ENCODE measurements around the gene COL4A4. TPM values are rescaled to one million over a fixed set of nuclear protein-coding genes. Genes with fewer than 3 reads are reported as not detected.

The COL4A4 gene
- total and polyA plus RNA-seq, 3 experiments from 2014 or later: 0.08 TPM; not detected in 2

GRCh38 chr2:227146456-227146855 is 17.5 kb downstream of the COL4A4 start:
- H3K27ac Mint-ChIP-seq: no peak overlapping the region
- peaks cover 1 to 6% of the 10 kb centered on the region in 2 donors for H3K27me3 Mint-ChIP-seq
- Histone ChIP-seq H3K27me3 (ENCODE audit: insufficient read depth, low read length, poor library complexity, severe bottlenecking) (no peaks in the 10 kb centered on the region), H3K4me3 (ENCODE audit: low read length) (no peak overlapping the region), H3K36me3 (ENCODE audit: insufficient read depth, low read length) (no peaks in the 10 kb centered on the region), H3K4me1 (ENCODE audit: insufficient read depth, low read length) (no peaks in the 10 kb centered on the region), H3K27ac (ENCODE audit: low read depth, low read length) (no peak overlapping the region), H3K9me3 (ENCODE audit: low read length) (no peaks in the 10 kb centered on the region)
- no peak overlapping the region for H3K4me3 Mint-ChIP-seq
- ChIA-PET CTCF (no interaction called here), POLR2A (no interaction called here)
- no peaks in the 10 kb centered on the region for H3K4me1 Mint-ChIP-seq
- peaks cover 0 to 12% (median 3%) of the 10 kb centered on the region in 5 donors for H3K9me3 Mint-ChIP-seq
- no peak for DNase-seq
- H3K36me3 Mint-ChIP-seq: no peaks in the 10 kb centered on the region

GRCh38 chr2:227143895-227144294 is 20.1 kb downstream of the COL4A4 start:
- no peaks in the 10 kb centered on the region for H3K9me3 ChIP-seq (ENCODE audit: low read length)
- CTCF ChIA-PET: no interaction called here
- no peaks in the 10 kb centered on the region for H3K36me3 ChIP-seq (ENCODE audit: insufficient read depth, low read length)
- POLR2A ChIA-PET: no interaction called here
- H3K27me3 Mint-ChIP-seq: peaks cover 2 to 11% of the 10 kb centered on the region in 2 donors
- H3K27me3 ChIP-seq (ENCODE audit: insufficient read depth, low read length, poor library complexity, severe bottlenecking): no peaks in the 10 kb centered on the region
- H3K4me1 Mint-ChIP-seq: no peaks in the 10 kb centered on the region
- H3K4me1 ChIP-seq (ENCODE audit: insufficient read depth, low read length): no peaks in the 10 kb centered on the region
- no peak overlapping the region for H3K4me3 ChIP-seq (ENCODE audit: low read length)
- H3K4me3 Mint-ChIP-seq: no peak overlapping the region
- H3K9me3 Mint-ChIP-seq: peaks cover 0 to 8% (median 3%) of the 10 kb centered on the region in 5 donors
- H3K27ac ChIP-seq (ENCODE audit: low read depth, low read length): no peak overlapping the region
- no peak for DNase-seq
- no peak overlapping the region for H3K27ac Mint-ChIP-seq
- no peaks in the 10 kb centered on the region for H3K36me3 Mint-ChIP-seq

DNA sequence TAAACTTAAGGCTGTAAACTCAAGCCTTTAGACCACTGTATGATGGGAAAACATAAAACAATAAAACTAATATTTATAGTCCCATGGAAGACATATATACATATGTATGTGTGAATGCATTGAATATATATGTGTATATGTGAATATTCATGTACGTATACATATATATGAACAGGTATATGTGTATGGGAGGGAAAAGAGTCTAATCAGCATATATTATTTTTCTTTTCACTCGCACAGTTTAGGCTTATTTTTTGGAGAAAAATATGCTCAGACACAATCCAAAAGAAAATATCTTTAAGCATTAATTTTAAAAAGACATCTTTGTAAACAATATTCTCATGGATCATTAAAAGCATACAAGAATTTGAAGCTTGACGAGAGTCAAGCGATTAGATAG is 22.7 kb downstream of the COL4A4 start:
- H3K27ac ChIP-seq (ENCODE audit: low read depth, low read length): no peak overlapping the region
- no peaks in the 10 kb centered on the region for H3K27me3 ChIP-seq (ENCODE audit: insufficient read depth, low read length, poor library complexity, severe bottlenecking)
- POLR2A ChIA-PET: no interaction called here
- CTCF ChIA-PET: no interaction called here
- Mint-ChIP-seq H3K9me3 (peaks cover 0 to 3% (median 0%) of the 10 kb centered on the region in 5 donors), H3K27me3 (peaks cover 4 to 10% of the 10 kb centered on the region in 2 donors), H3K36me3 (no peaks in the 10 kb centered on the region), H3K27ac (no peak overlapping the region), H3K4me3 (no peak overlapping the region), H3K4me1 (no peaks in the 10 kb centered on the region)
- H3K4me3 ChIP-seq (ENCODE audit: low read length): no peak overlapping the region
- DNase-seq: no peak
- H3K4me1 ChIP-seq (ENCODE audit: insufficient read depth, low read length): no peaks in the 10 kb centered on the region
- no peaks in the 10 kb centered on the region for H3K36me3 ChIP-seq (ENCODE audit: insufficient read depth, low read length)
- H3K9me3 ChIP-seq (ENCODE audit: low read length): no peaks in the 10 kb centered on the region

- Histone ChIP-seq H3K9me3 (ENCODE audit: low read length) (no peaks in the 10 kb centered on the region), H3K36me3 (ENCODE audit: insufficient read depth, low read length) (no peaks in the 10 kb centered on the region), H3K27ac (ENCODE audit: low read depth, low read length) (no peak overlapping the region), H3K4me1 (ENCODE audit: insufficient read depth, low read length) (no peaks in the 10 kb centered on the region), H3K4me3 (ENCODE audit: low read length) (no peak overlapping the region), H3K27me3 (ENCODE audit: insufficient read depth, low read length, poor library complexity, severe bottlenecking) (no peaks in the 10 kb centered on the region)
- ChIA-PET CTCF (no interaction called here), POLR2A (no interaction called here)
- H3K9me3 Mint-ChIP-seq: no peaks in the 10 kb centered on the region
- H3K4me3 Mint-ChIP-seq: no peak overlapping the region
- no peaks in the 10 kb centered on the region for H3K4me1 Mint-ChIP-seq
- DNase-seq: no peak
- H3K36me3 Mint-ChIP-seq: no peaks in the 10 kb centered on the region
- no peak overlapping the region for H3K27ac Mint-ChIP-seq
- peaks cover 12 to 27% of the 10 kb centered on the region in 2 donors for H3K27me3 Mint-ChIP-seq
Measured at GRCh38 chr2:227134591-227134990, 29.4 kb downstream of the COL4A4 start.

DNA sequence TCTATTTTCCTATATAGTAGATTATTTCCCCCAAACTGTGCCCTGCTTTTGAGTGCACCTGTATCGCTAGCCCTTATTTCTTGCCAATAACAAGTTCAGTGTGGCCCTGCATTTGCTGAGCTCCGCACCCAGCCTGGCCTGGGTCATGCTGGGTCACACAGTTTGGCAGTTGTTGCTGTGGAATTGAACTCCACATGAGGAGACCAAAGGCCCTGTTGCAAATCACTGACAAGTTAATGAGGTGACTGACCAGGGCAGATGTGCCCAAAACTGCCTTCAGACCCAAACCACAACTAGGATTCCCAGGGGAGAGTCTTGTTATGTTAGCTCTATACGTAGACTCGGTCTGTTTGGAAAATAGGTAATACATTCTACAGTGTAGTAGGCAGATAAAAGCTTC is 31.0 kb downstream of the COL4A4 start:
- no peak for DNase-seq
- no peaks in the 10 kb centered on the region for H3K4me1 Mint-ChIP-seq
- H3K9me3 ChIP-seq (ENCODE audit: low read length): no peaks in the 10 kb centered on the region
- H3K27me3 Mint-ChIP-seq: peaks cover 11 to 32% of the 10 kb centered on the region in 2 donors
- H3K27me3 ChIP-seq (ENCODE audit: insufficient read depth, low read length, poor library complexity, severe bottlenecking): no peaks in the 10 kb centered on the region
- no peaks in the 10 kb centered on the region for H3K9me3 Mint-ChIP-seq
- H3K27ac ChIP-seq (ENCODE audit: low read depth, low read length): no peak overlapping the region
- ChIA-PET POLR2A (no interaction called here), CTCF (no interaction called here)
- no peaks in the 10 kb centered on the region for H3K4me1 ChIP-seq (ENCODE audit: insufficient read depth, low read length)
- H3K36me3 Mint-ChIP-seq: no peaks in the 10 kb centered on the region
- H3K36me3 ChIP-seq (ENCODE audit: insufficient read depth, low read length): no peaks in the 10 kb centered on the region
- no peak overlapping the region for H3K27ac Mint-ChIP-seq
- no peak overlapping the region for H3K4me3 ChIP-seq (ENCODE audit: low read length)
- H3K4me3 Mint-ChIP-seq: no peak overlapping the region

DNA sequence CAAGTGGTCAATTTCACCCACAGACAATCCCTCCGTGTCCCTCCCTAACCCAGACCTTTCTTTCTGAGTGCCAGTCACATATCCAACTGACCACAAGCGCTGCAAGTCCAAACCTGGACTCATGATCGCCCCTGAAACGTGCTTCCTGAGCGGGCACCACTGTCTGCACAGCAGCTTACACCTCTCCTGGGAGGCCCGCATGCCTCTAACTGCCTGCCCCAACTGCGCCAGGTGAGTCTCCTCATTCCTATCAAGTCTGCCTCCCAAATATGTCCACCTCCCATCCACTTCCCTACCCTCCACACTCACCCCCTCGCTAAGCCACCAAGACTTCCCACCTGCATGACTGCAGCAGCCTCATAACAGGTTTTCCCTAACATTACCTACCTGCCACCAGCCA is 33.4 kb downstream of the COL4A4 start:
- Histone ChIP-seq H3K4me1 (ENCODE audit: insufficient read depth, low read length) (no peaks in the 10 kb centered on the region), H3K4me3 (ENCODE audit: low read length) (no peak overlapping the region), H3K27ac (ENCODE audit: low read depth, low read length) (no peak overlapping the region), H3K9me3 (ENCODE audit: low read length) (no peaks in the 10 kb centered on the region), H3K36me3 (ENCODE audit: insufficient read depth, low read length) (no peaks in the 10 kb centered on the region), H3K27me3 (ENCODE audit: insufficient read depth, low read length, poor library complexity, severe bottlenecking) (peaks cover 4% of the 10 kb centered on the region)
- no peaks in the 10 kb centered on the region for H3K36me3 Mint-ChIP-seq
- H3K4me3 Mint-ChIP-seq: no peak overlapping the region
- H3K27ac Mint-ChIP-seq: no peak overlapping the region
- no peak for DNase-seq
- ChIA-PET POLR2A (no interaction called here), CTCF (no interaction called here)
- H3K4me1 Mint-ChIP-seq: no peaks in the 10 kb centered on the region
- H3K27me3 Mint-ChIP-seq: peaks cover 14 to 32% of the 10 kb centered on the region in 2 donors
- H3K9me3 Mint-ChIP-seq: no peaks in the 10 kb centered on the region

- peaks cover 4% of the 10 kb centered on the region for H3K27me3 ChIP-seq (ENCODE audit: insufficient read depth, low read length, poor library complexity, severe bottlenecking)
- DNase-seq: no peak
- H3K27ac ChIP-seq (ENCODE audit: low read depth, low read length): no peak overlapping the region
- Mint-ChIP-seq H3K27me3 (peaks cover 14 to 39% of the 10 kb centered on the region in 2 donors), H3K27ac (no peak overlapping the region), H3K4me3 (no peak overlapping the region), H3K9me3 (peaks cover 0 to 2% (median 0%) of the 10 kb centered on the region in 5 donors), H3K4me1 (no peaks in the 10 kb centered on the region), H3K36me3 (no peaks in the 10 kb centered on the region)
- CTCF ChIA-PET: no interaction called here
- no peak overlapping the region for H3K4me3 ChIP-seq (ENCODE audit: low read length)
- POLR2A ChIA-PET: no interaction called here
- H3K36me3 ChIP-seq (ENCODE audit: insufficient read depth, low read length): no peaks in the 10 kb centered on the region
- no peaks in the 10 kb centered on the region for H3K4me1 ChIP-seq (ENCODE audit: insufficient read depth, low read length)
- H3K9me3 ChIP-seq (ENCODE audit: low read length): no peaks in the 10 kb centered on the region
Measured at GRCh38 chr2:227127201-227127600, 36.8 kb downstream of the COL4A4 start.

DNA sequence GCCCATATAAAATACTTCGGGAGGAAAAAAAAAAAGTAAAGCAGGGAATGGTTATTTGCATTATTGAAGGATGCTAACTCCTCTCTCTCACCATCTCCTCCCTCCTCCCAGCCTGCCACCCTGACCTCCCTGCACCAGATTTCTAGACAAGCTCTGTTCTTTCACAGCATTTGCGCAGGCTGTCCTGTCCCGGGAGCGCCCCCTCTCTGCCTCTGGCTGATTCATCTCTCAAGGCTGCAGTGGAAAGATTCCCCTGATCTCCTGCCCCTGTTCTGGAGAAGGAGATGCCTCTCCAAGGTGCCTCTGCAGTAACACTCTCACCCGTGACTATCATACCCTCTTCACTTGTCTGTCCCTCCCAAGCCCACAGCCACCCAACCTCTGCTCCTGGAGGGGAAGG is 38.5 kb downstream of the COL4A4 start:
- ChIA-PET POLR2A (no interaction called here), CTCF (no interaction called here)
- Mint-ChIP-seq H3K27ac (no peak overlapping the region), H3K4me3 (no peak overlapping the region), H3K4me1 (no peaks in the 10 kb centered on the region), H3K36me3 (no peaks in the 10 kb centered on the region), H3K9me3 (peaks cover 0 to 2% (median 0%) of the 10 kb centered on the region in 5 donors), H3K27me3 (peaks cover 9 to 31% of the 10 kb centered on the region in 2 donors)
- no peak for DNase-seq
- Histone ChIP-seq H3K9me3 (ENCODE audit: low read length) (no peaks in the 10 kb centered on the region), H3K27ac (ENCODE audit: low read depth, low read length) (no peak overlapping the region), H3K4me1 (ENCODE audit: insufficient read depth, low read length) (no peaks in the 10 kb centered on the region), H3K36me3 (ENCODE audit: insufficient read depth, low read length) (no peaks in the 10 kb centered on the region), H3K27me3 (ENCODE audit: insufficient read depth, low read length, poor library complexity, severe bottlenecking) (peaks cover 4% of the 10 kb centered on the region), H3K4me3 (ENCODE audit: low read length) (no peak overlapping the region)

- Histone ChIP-seq H3K36me3 (ENCODE audit: insufficient read depth, low read length) (no peaks in the 10 kb centered on the region), H3K4me1 (ENCODE audit: insufficient read depth, low read length) (no peaks in the 10 kb centered on the region), H3K27me3 (ENCODE audit: insufficient read depth, low read length, poor library complexity, severe bottlenecking) (peaks cover 4% of the 10 kb centered on the region), H3K4me3 (ENCODE audit: low read length) (no peak overlapping the region), H3K9me3 (ENCODE audit: low read length) (no peaks in the 10 kb centered on the region), H3K27ac (ENCODE audit: low read depth, low read length) (no peak overlapping the region)
- Mint-ChIP-seq H3K27me3 (peaks cover 9 to 28% of the 10 kb centered on the region in 2 donors), H3K4me1 (no peaks in the 10 kb centered on the region), H3K27ac (no peak overlapping the region), H3K36me3 (no peaks in the 10 kb centered on the region), H3K4me3 (no peak overlapping the region), H3K9me3 (peaks cover 0 to 2% (median 0%) of the 10 kb centered on the region in 5 donors)
- CTCF ChIA-PET: no interaction called here
- no peak for DNase-seq
- POLR2A ChIA-PET: no interaction called here
Measured at GRCh38 chr2:227124811-227125210, 39.2 kb downstream of the COL4A4 start.

Data from CD8-positive, alpha-beta memory T cell (primary cell).